GM23248 (cell line): ENCODE results near the gene OVOL1.

ENCODE experiments used
- EZH2 ChIP-seq: fragments of 200-600 bp; sonication (generic); IDR thresholded peaks from 2 replicates; pipeline ENCODE4 v1.6.1; 2018; ENCODE audit warnings: antibody characterized with exemption, mild to moderate bottlenecking; ENCODE audit not compliant: insufficient read depth, poor library complexity, severe bottlenecking
- EZH2phosphoT487 ChIP-seq: fragments of 200-600 bp; sonication (generic); IDR thresholded peaks from 2 replicates; pipeline ENCODE4 v1.6.1; 2018; ENCODE audit warnings: antibody characterized with exemption, moderate library complexity, mild to moderate bottlenecking, low read depth; ENCODE audit not compliant: insufficient read depth

DNA sequence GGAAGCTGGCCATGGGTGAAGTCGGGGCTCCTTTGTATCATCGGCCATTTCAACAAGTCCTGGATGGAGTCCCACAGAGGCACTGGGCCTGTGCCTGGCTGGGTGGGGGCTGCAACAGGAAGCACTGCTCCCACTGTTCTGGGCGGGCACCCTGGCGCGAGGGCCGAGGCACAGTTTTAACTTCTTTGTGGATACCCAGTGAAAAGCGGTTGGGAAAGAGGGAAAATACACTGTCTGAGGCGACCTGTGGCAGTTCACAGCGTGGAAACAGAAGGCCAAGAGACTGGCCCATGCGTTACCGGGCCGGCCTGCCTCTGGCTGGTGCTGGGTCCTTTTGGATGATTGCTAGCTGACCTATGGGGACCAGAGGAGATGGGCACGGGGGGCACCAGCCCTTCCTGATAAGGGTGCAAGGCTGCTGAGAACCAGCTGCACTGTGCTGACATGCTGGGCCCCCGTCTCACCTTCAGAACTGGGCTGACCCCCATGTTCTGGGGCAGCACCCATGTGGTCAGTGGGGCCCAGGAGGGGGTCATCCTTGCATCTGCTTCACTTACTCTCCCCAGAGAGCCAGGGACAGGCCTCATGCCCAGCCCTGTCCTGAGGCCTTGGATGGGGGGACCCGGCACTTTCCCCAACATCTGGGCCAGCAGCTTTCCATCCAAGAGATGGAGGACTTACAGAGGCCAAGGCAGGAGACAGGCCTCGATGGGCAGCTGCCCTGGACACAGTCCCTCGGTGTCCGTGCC lies 4.2 kb downstream of the OVOL1 start:
- TF ChIP-seq EZH2 (no peak), EZH2phosphoT487 (no peak)
